Astrocyte of the hippocampus (primary cell): ENCODE measurements around the gene LAGE3.
"Not testable (repeated sequence)": the region's sequence is repeated elsewhere in the genome, so short reads cannot be mapped to it uniquely, and the experiment has no call there.

ENCODE experiments used
- DNase-seq: peaks from one replicate; pipeline ENCODE4 v3.0.0; 2011; ENCODE audit warnings: low read depth, low spot score

LAGE3 gene

GRCh38 chrX:154502098-154502497 is 23.0 kb upstream of the LAGE3 start:
- DNase-seq = no peak

GRCh38 chrX:154501423-154501822 is 22.3 kb upstream of the LAGE3 start:
- DNase-seq = not testable (repeated sequence)

- not testable (repeated sequence) for DNase-seq
These were observed 17.6 kb upstream of the LAGE3 start for GRCh38 chrX:154496591-154497137.

GRCh38 chrX:154495472-154495922 is 16.4 kb upstream of the LAGE3 start:
- no peak for DNase-seq

GRCh38 chrX:154494715-154495114 is 15.6 kb upstream of the LAGE3 start:
- no peak for DNase-seq

GRCh38 chrX:154490414-154491083 is 11.5 kb upstream of the LAGE3 start, which contains the start of gene SLC10A3:
Gene SLC10A3 (minus strand): TSS chrX:154490629. CDS start chrX:154488940, 1,689 bp downstream.
- peak; percentile 96 for DNase-seq

GRCh38 chrX:154490021-154490413 is 10.9 kb upstream of the LAGE3 start:
- peak; percentile 68 for DNase-seq

GRCh38 chrX:154489182-154489581 is 10.1 kb upstream of the LAGE3 start:
- DNase-seq = no peak

- DNase-seq = no peak
These were observed 9.4 kb upstream of the LAGE3 start for GRCh38 chrX:154488336-154489075.

GRCh38 chrX:154487518-154488290 is 8.6 kb upstream of the LAGE3 start:
- no peak for DNase-seq

GRCh38 chrX:154486396-154487207 is 7.5 kb upstream of the LAGE3 start, which contains the start of gene UBL4A:
Gene UBL4A (minus strand): TSS chrX:154486615. CDS start chrX:154486584, 31 bp downstream.
- DNase-seq = peak; percentile 77

- DNase-seq = peak; percentile 46
These were observed 6.9 kb upstream of the LAGE3 start for GRCh38 chrX:154486052-154486395.

GRCh38 chrX:154485150-154486051 is 6.3 kb upstream of the LAGE3 start:
- DNase-seq = no peak

GRCh38 chrX:154484255-154485149 is 5.4 kb upstream of the LAGE3 start:
- DNase-seq = no peak

- DNase-seq = no peak
These were observed 4.2 kb upstream of the LAGE3 start for GRCh38 chrX:154483325-154483724.

GRCh38 chrX:154482786-154483185 is 3.7 kb upstream of the LAGE3 start:
- DNase-seq = no peak

- DNase-seq = no peak
These were observed 3.0 kb upstream of the LAGE3 start for GRCh38 chrX:154481911-154482601.

GRCh38 chrX:154481195-154481594 is 2.1 kb upstream of the LAGE3 start:
- DNase-seq = no peak
